GM23338 (cell line): ENCODE data around the gene SHCBP1L. TPM values are rescaled to one million over a fixed set of nuclear protein-coding genes. Genes with fewer than 3 reads are reported as not detected.
A peak's percentile ranks its signal among the peaks of the same experiment; 100 is the strongest.

Experiments used
- ATAC-seq: fragments of 200-7000 bp; cut with Tn5 transposase; 3 replicates; pipeline ENCODE4 v1.9.1; 2020
- DNase-seq: peaks from one replicate; pipeline ENCODE4 v3.0.0-alpha.2; 2015; ENCODE audit warnings: low spot score
- H2AFZ ChIP-seq: fragments of 200-600 bp; sonication (generic); 2 replicates; pipeline ENCODE4 v1.8.0; 2016; ENCODE audit warnings: antibody characterized with exemption, mild to moderate bottlenecking, moderate library complexity
- H3F3A ChIP-seq: fragments of 200-600 bp; sonication (generic); replicated peaks from 2 replicates; pipeline ENCODE4 v1.8.0; 2017; ENCODE audit warnings: antibody characterized with exemption, mixed run types, low read depth
- H3K27ac ChIP-seq: fragments of 200-600 bp; sonication (generic); 2 replicates; pipeline ENCODE4 v1.6.1; 2016; ENCODE audit warnings: low read depth
- H3K27me3 ChIP-seq: fragments of 200-600 bp; sonication (generic); 2 replicates; pipeline ENCODE4 v1.8.0; 2016; ENCODE audit warnings: mild to moderate bottlenecking, mixed run types, moderate library complexity; ENCODE audit not compliant: insufficient read depth
- H3K36me3 ChIP-seq: fragments of 200-600 bp; sonication (generic); 2 replicates; pipeline ENCODE4 v1.8.0; 2016; ENCODE audit warnings: mild to moderate bottlenecking; ENCODE audit not compliant: insufficient read depth
- H3K4me1 ChIP-seq: fragments of 200-600 bp; sonication (generic); 2 replicates; pipeline ENCODE4 v1.8.0; 2016; ENCODE audit warnings: mild to moderate bottlenecking, moderate library complexity; ENCODE audit not compliant: insufficient read depth
- H3K4me2 ChIP-seq: fragments of 200-600 bp; sonication (generic); 2 replicates; pipeline ENCODE4 v1.7.1; 2017; ENCODE audit warnings: mixed run types
- H3K4me3 ChIP-seq: fragments of 200-600 bp; sonication (generic); 2 replicates; pipeline ENCODE4 v1.6.1; 2016; ENCODE audit warnings: mixed run types
- H3K79me2 ChIP-seq: fragments of 200-600 bp; sonication (generic); replicated peaks from 2 replicates; pipeline ENCODE4 v1.8.0; 2017; ENCODE audit warnings: mild to moderate bottlenecking; ENCODE audit not compliant: insufficient read depth
- H3K9me2 ChIP-seq: fragments of 200-600 bp; sonication (generic); 2 replicates; pipeline ENCODE4 v1.8.0; 2017; ENCODE audit not compliant: insufficient read depth
- H4K20me1 ChIP-seq: fragments of 200-600 bp; sonication (generic); replicated peaks from 2 replicates; pipeline ENCODE4 v1.8.0; 2017; ENCODE audit warnings: mild to moderate bottlenecking; ENCODE audit not compliant: insufficient read depth
- H3K27ac Mint-ChIP-seq: 2 replicates; pipeline ENCODE4 v1.8.0; 2020; ENCODE audit warnings: inconsistent platforms, mild to moderate bottlenecking, moderate library complexity, mixed read lengths
- H3K27me3 Mint-ChIP-seq: 3 replicates; pipeline ENCODE4 v1.8.0; 2022; ENCODE audit warnings: low read depth, mild to moderate bottlenecking, moderate library complexity, mixed read lengths, inconsistent platforms; ENCODE audit not compliant: insufficient read depth, poor library complexity
- H3K36me3 Mint-ChIP-seq: 3 replicates; pipeline ENCODE4 v1.8.0; 2021; ENCODE audit warnings: low read depth, mild to moderate bottlenecking, inconsistent platforms, moderate library complexity, mixed read lengths
- H3K4me1 Mint-ChIP-seq: 3 replicates; pipeline ENCODE4 v1.8.0; 2020; ENCODE audit warnings: mild to moderate bottlenecking, inconsistent platforms, mixed read lengths
- H3K4me3 Mint-ChIP-seq: 3 replicates; pipeline ENCODE4 v1.8.0; 2021; ENCODE audit warnings: moderate library complexity, mild to moderate bottlenecking, inconsistent platforms, mixed read lengths
- H3K9me3 Mint-ChIP-seq: 3 replicates; pipeline ENCODE4 v1.8.0; 2020; ENCODE audit warnings: moderate library complexity, mild to moderate bottlenecking, inconsistent platforms, mixed read lengths
- CREB1 ChIP-seq: fragments of 250-450 bp; sonication (Bioruptor Pico); IDR thresholded peaks from 2 replicates; pipeline ENCODE4 v1.5.0; 2020; ENCODE audit warnings: low read depth, mild to moderate bottlenecking, moderate library complexity
- EZH2 ChIP-seq: fragments of 200-600 bp; sonication (generic); IDR thresholded peaks from one replicate; pipeline ENCODE4 v1.8.0; 2017; ENCODE audit warnings: antibody characterized with exemption, mild to moderate bottlenecking, low read depth; ENCODE audit not compliant: unreplicated experiment
- JUNB ChIP-seq: IDR thresholded peaks from one replicate; pipeline ENCODE4 v1.6.1; 2016; ENCODE audit warnings: antibody characterized with exemption; ENCODE audit not compliant: unreplicated experiment
- REST ChIP-seq: IDR thresholded peaks from one replicate; pipeline ENCODE4 v1.6.1; 2018; ENCODE audit warnings: antibody characterized with exemption; ENCODE audit not compliant: unreplicated experiment
- polyA plus RNA-seq: library from polyadenylated mRNA; unstranded; fragments of >200 nt; fragmentation: Nextera tagmentation; extraction: Ambion mirVana; gene quantifications from 2 replicates; pipeline ENCODE4 v1.2.1, GENCODE V29; 2016
- total RNA-seq: library from RNA; depleted of rRNA; stranded (reverse); fragments of >200 nt; shearing (Covaris generic); gene quantifications from 2 replicates; pipeline ENCODE4 v1.2.3, GENCODE V29; 2014
- TF ChIP-seq, protein P1 (sequence below): fragments of 250-450 bp; sonication (Bioruptor Pico); IDR thresholded peaks from 2 replicates; pipeline ENCODE4 v1.5.0; 2020; ENCODE audit warnings: mild to moderate bottlenecking, moderate library complexity
- TF ChIP-seq, protein P2 (sequence below): IDR thresholded peaks from 2 replicates; pipeline ENCODE4 v1.6.1; 2016; ENCODE audit warnings: antibody characterized with exemption
- TF ChIP-seq, protein P3 (sequence below), 2 experiments: fragments of 200-600 bp in 1 of 2; sonication (generic) in 1 of 2; conservative IDR thresholded peaks; 2 replicates each; pipeline versions ENCODE4 v1.5.1 to v1.6.1; 2016 to 2017; ENCODE audit warnings: antibody characterized with exemption in 2 of 2, low read depth in 2 of 2, mild to moderate bottlenecking in 2 of 2, moderate library complexity in 1 of 2

The SHCBP1L gene
- total and polyA plus RNA-seq, 2 experiments from 2014 or later = not detected

DNA sequence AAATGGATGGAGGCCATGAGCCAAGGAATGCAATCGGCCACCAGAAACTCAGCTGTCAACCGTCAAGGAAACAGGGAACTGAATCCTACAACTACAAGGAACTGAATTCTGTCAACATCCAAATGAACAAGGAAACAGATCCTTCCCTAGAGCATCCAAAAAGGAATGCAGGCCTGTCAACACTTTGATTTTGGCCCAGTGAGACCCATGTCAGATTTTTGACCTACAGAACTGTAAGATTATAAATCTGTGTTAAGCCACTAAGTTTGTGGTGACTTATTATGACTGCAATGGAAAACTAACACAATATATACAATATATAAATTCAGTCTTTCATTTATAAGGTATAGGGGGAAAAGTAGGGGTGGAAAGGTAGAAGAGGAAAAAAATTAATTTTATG lies 55.3 kb downstream of the SHCBP1L start:
- Histone ChIP-seq H2AFZ (no peak overlapping the region), H3K36me3 (no peaks in the 10 kb centered on the region), H4K20me1 (no peaks in the 10 kb centered on the region), H3F3A (no peaks in the 10 kb centered on the region), H3K27ac (no peak overlapping the region), H3K4me2 (no peak overlapping the region), H3K79me2 (no peaks in the 10 kb centered on the region), H3K4me1 (no peaks in the 10 kb centered on the region), H3K4me3 (no peak overlapping the region), H3K27me3 (no peaks in the 10 kb centered on the region), H3K9me2 (no peaks in the 10 kb centered on the region)
- peaks cover 2% of the 10 kb centered on the region; the same call in 2 of the 3 replicates for H3K9me3 Mint-ChIP-seq
- no peak overlapping the region for H3K4me3 Mint-ChIP-seq
- no peak for DNase-seq
- no peak for TF ChIP-seq REST
- ATAC-seq = no peak
- H3K4me1 Mint-ChIP-seq = no peaks in the 10 kb centered on the region
- no peaks in the 10 kb centered on the region for H3K36me3 Mint-ChIP-seq
- no peaks in the 10 kb centered on the region for H3K27me3 Mint-ChIP-seq
- no peak overlapping the region for H3K27ac Mint-ChIP-seq

- Mint-ChIP-seq H3K27ac (no peak overlapping the region), H3K4me1 (peaks cover 12% of the 10 kb centered on the region; the same call in 2 of the 3 replicates), H3K27me3 (peaks cover 8% of the 10 kb centered on the region), H3K4me3 (no peak overlapping the region), H3K36me3 (peaks cover 32% of the 10 kb centered on the region), H3K9me3 (peaks cover 6% of the 10 kb centered on the region; the same call in 2 of the 3 replicates)
- Histone ChIP-seq H3K4me1 (no peaks in the 10 kb centered on the region; the same call in 1 of the 2 replicates), H2AFZ (no peak overlapping the region), H3K4me3 (no peak overlapping the region), H3K4me2 (no peak overlapping the region), H3K27ac (no peak overlapping the region), H3K36me3 (peaks cover 10% of the 10 kb centered on the region; the same call in 1 of the 2 replicates), H3F3A (peaks cover 23% of the 10 kb centered on the region), H4K20me1 (peaks cover 5% of the 10 kb centered on the region; the same call in 1 of the 2 replicates), H3K79me2 (no peaks in the 10 kb centered on the region), H3K27me3 (no peaks in the 10 kb centered on the region), H3K9me2 (no peaks in the 10 kb centered on the region)
- peak; percentile 50 for DNase-seq
- ATAC-seq = peak; percentile 50
- no peak for TF ChIP-seq JUNB
- TF ChIP-seq, protein P1, sequence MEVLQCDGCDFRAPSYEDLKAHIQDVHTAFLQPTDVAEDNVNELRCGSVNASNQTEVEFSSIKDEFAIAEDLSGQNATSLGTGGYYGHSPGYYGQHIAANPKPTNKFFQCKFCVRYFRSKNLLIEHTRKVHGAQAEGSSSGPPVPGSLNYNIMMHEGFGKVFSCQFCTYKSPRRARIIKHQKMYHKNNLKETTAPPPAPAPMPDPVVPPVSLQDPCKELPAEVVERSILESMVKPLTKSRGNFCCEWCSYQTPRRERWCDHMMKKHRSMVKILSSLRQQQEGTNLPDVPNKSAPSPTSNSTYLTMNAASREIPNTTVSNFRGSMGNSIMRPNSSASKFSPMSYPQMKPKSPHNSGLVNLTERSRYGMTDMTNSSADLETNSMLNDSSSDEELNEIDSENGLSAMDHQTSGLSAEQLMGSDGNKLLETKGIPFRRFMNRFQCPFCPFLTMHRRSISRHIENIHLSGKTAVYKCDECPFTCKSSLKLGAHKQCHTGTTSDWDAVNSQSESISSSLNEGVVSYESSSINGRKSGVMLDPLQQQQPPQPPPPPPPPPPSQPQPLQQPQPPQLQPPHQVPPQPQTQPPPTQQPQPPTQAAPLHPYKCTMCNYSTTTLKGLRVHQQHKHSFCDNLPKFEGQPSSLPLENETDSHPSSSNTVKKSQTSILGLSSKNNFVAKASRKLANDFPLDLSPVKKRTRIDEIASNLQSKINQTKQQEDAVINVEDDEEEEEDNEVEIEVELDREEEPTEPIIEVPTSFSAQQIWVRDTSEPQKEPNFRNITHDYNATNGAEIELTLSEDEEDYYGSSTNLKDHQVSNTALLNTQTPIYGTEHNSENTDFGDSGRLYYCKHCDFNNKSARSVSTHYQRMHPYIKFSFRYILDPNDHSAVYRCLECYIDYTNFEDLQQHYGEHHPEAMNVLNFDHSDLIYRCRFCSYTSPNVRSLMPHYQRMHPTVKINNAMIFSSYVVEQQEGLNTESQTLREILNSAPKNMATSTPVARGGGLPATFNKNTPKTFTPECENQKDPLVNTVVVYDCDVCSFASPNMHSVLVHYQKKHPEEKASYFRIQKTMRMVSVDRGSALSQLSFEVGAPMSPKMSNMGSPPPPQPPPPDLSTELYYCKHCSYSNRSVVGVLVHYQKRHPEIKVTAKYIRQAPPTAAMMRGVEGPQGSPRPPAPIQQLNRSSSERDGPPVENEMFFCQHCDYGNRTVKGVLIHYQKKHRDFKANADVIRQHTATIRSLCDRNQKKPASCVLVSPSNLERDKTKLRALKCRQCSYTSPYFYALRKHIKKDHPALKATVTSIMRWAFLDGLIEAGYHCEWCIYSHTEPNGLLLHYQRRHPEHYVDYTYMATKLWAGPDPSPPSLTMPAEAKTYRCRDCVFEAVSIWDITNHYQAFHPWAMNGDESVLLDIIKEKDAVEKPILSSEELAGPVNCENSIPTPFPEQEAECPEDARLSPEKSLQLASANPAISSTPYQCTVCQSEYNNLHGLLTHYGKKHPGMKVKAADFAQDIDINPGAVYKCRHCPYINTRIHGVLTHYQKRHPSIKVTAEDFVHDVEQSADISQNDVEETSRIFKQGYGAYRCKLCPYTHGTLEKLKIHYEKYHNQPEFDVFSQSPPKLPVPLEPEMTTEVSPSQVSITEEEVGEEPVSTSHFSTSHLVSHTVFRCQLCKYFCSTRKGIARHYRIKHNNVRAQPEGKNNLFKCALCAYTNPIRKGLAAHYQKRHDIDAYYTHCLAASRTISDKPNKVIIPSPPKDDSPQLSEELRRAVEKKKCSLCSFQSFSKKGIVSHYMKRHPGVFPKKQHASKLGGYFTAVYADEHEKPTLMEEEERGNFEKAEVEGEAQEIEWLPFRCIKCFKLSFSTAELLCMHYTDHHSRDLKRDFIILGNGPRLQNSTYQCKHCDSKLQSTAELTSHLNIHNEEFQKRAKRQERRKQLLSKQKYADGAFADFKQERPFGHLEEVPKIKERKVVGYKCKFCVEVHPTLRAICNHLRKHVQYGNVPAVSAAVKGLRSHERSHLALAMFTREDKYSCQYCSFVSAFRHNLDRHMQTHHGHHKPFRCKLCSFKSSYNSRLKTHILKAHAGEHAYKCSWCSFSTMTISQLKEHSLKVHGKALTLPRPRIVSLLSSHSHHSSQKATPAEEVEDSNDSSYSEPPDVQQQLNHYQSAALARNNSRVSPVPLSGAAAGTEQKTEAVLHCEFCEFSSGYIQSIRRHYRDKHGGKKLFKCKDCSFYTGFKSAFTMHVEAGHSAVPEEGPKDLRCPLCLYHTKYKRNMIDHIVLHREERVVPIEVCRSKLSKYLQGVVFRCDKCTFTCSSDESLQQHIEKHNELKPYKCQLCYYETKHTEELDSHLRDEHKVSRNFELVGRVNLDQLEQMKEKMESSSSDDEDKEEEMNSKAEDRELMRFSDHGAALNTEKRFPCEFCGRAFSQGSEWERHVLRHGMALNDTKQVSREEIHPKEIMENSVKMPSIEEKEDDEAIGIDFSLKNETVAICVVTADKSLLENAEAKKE (CRISPR knock-in tag) = no peak
- TF ChIP-seq CREB1 (CRISPR knock-in tag) = no peak
- TF ChIP-seq, protein P2, sequence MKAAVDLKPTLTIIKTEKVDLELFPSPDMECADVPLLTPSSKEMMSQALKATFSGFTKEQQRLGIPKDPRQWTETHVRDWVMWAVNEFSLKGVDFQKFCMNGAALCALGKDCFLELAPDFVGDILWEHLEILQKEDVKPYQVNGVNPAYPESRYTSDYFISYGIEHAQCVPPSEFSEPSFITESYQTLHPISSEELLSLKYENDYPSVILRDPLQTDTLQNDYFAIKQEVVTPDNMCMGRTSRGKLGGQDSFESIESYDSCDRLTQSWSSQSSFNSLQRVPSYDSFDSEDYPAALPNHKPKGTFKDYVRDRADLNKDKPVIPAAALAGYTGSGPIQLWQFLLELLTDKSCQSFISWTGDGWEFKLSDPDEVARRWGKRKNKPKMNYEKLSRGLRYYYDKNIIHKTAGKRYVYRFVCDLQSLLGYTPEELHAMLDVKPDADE = no peak
- TF ChIP-seq, protein P3, sequence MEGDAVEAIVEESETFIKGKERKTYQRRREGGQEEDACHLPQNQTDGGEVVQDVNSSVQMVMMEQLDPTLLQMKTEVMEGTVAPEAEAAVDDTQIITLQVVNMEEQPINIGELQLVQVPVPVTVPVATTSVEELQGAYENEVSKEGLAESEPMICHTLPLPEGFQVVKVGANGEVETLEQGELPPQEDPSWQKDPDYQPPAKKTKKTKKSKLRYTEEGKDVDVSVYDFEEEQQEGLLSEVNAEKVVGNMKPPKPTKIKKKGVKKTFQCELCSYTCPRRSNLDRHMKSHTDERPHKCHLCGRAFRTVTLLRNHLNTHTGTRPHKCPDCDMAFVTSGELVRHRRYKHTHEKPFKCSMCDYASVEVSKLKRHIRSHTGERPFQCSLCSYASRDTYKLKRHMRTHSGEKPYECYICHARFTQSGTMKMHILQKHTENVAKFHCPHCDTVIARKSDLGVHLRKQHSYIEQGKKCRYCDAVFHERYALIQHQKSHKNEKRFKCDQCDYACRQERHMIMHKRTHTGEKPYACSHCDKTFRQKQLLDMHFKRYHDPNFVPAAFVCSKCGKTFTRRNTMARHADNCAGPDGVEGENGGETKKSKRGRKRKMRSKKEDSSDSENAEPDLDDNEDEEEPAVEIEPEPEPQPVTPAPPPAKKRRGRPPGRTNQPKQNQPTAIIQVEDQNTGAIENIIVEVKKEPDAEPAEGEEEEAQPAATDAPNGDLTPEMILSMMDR (conservative IDR thresholded peaks at IDR 0.05; ENCODE audit: low read depth in 2 of 2) = no peak
- no peak for TF ChIP-seq EZH2
These were observed 61.9 kb downstream of the SHCBP1L start for GRCh38 chr1:182890927-182891610.
